UCSD-AML1 (cell line): Measurements from ENCODE around the gene SLC29A3.

Experiments used
- DNase-seq: peaks from one replicate; lab custom pipeline; 2025; ENCODE audit not compliant: unreplicated experiment; lab: John Stamatoyannopoulos, UW

Gene SLC29A3

GRCh38 chr10:71390461-71390835, 71.4 kb downstream of the SLC29A3 start:
- peak; percentile 59 for DNase-seq

DNA sequence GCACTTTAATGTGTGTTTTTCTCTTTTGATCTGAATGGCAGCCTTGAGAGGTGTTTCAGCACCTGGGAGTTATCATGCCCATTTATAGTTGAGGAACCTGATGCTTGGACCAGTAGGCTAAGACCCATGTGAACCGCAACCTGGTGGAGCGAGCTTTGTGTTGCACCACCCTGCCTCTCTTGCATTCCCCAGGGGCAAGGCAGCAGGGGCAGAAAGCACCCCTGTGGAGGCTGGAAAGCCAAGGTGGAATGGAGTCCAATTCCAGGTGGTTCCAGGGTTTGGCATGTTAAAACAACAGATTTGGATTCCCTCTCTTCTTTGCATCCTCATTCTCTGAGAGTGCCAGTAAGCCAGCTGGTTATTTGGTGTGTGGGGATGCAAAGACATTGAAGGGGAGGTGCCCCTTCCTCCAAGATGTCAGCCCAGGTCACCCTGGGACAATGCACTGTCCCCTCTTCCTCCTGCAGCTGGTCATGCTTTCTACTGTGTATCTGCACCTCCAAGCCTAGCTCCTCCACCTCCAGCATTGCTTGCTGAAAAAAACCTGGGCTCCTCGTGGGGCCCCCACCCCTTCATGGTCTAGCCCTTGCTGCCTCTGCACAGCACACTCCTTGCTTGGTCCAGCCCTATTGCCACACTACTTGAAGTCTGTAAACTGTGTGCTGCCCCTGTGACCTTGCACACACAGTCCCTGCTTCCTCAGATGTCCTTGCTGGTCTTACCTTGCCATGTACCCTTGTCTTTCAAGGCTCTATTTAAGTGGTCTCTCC, 72.0 kb downstream of the SLC29A3 start:
- no peak for DNase-seq

DNA sequence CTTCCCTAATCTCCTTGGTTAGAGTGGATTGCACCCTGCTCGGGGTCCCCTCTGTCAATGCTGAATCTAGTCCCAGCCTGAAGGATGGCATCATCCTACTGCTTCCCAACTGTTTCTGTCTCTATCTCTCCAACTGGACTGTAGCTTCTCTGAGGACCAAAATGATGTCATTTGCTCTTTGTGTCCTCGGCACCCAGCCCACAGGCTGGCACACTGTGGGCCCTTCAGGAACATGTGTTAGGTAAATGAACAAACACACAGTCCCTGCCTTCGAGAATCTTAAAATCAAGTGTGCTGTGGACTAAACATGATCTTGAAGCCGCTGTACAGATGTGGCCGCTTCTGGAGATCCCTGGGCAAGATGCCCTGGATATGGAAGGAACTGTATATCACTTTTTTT, 72.6 kb downstream of the SLC29A3 start:
- DNase-seq, result no peak

DNA sequence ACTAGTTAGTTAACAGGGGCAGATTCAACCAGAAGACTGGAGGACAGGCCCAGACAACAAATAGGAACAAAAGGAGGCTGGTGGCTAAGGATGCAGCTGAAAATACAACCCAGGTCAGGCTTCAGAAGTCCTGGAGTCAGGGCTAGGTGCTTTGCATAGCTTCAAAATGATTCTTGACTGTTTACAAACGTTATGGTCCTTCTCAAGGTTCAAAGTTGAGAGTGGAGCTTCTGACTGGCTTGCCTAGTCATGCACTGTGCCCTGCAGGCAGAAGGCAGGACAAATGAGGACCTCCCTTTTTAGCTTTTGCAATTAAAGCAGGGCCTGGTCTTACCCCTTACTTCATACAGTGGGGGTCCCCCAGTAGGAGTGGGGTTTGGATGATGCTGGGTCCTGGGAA, 73.2 kb downstream of the SLC29A3 start:
- no peak for DNase-seq

DNA sequence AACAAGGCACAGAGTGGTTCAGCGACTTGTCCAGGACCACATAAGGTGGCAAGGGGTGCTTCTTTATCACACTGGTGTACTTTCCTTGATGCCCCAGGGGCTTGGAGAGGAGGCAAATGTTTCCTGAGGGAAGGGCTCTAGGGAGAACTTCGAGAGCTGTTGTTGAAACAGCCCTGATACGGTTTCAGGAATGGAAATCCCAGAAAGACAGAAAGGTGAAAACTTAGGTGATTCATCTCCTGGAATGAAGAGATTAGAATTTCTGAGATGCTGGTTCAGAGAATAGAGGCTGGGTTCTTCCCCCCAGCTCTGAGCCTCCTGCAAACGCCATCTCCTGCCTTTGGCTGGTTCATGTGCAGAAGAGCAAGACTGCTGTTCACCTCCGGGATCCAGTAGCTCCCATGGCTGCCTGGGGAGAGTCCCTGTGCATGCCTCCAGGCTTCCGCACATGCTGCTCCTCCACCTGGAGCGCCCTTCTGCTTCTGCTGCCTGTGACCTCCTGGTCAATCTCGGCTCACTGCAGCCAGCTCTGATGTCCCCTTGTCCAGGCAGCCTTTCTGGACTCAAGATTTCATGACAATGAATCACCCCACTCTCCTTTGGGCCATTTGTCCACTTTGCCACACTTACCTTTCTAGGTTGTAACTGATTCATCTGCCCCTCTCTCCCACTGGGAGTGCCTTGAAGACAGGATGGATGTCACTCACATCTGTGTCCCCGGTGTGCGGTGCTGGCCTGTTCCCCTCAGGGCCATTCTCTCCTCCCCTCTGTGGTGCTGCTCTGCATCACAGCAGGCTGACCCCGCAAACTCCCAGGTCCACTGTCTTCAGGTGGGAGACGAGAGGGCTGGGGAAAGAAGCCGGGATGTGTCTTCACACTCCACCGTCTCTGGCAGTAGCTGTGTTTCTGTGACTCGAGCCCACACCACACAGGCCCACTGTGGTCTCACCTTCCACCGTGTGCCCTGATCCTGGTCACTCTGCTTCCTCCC, 74.0 kb downstream of the SLC29A3 start:
- no peak for DNase-seq

DNA sequence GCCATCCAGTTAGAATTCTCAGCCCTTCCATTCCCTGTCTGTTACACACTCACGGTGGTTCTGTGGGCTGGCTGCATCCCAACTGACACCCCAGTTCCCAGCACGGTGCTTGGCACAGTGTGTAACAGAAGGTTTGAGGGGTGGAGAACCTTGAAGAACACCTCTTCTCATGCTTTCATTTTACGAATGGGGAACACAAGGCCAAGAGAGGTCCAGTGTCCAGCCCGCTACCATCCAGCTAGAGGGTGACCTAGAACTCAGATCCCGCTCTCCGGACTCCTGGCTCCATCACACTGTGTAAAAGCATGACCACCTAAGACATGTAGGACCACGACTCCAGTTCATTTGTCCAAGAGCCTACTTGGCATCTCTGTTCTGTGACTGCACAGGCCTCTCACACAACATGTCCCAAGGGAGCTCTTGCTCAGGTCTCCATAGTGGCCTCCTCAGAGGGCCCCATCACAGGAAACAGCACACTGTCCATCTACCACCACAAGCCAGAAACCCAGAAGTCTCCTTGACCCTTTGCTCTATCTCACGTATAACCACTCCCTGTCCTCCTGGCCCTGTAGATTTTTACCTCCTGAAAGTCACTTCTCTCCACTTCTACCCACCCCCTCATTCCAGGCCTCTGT, 74.9 kb downstream of the SLC29A3 start:
- no peak for DNase-seq

DNA sequence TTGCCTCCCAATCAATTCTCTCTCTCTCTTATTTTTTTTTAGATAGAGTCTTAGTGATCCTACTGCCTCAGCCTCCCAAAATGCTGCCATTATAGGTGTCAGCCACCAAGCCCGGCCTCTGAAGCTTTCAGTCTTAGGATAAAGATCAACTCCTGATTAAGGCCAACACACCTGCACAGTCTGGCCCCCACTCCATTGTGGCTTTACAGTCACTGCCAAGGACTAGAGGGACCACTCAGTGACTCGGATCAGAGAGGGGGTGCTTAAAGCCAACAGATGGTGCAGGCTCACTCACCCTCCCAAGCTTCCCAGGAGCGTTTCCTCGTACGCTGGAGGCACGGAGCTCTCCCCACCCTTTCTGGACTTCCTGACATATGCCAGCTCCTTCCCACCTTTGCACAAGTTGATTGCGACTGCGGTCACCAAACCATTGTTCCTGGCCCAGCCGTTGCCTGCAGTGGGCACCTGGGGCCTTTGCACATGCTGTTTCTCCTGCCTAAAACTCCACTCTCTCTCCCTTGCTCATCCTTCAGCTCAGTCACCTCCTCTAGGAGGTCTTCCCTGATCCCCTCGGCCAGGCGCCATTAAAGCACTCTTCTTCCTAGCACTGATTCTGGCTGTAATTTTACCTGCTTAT, 76.0 kb downstream of the SLC29A3 start:
- no peak for DNase-seq

- DNase-seq, result no peak
Measured at GRCh38 chr10:71395621-71396020, 76.6 kb downstream of the SLC29A3 start.

GRCh38 chr10:71396084-71396710, 77.1 kb downstream of the SLC29A3 start:
- DNase-seq, result peak; percentile 75

DNA sequence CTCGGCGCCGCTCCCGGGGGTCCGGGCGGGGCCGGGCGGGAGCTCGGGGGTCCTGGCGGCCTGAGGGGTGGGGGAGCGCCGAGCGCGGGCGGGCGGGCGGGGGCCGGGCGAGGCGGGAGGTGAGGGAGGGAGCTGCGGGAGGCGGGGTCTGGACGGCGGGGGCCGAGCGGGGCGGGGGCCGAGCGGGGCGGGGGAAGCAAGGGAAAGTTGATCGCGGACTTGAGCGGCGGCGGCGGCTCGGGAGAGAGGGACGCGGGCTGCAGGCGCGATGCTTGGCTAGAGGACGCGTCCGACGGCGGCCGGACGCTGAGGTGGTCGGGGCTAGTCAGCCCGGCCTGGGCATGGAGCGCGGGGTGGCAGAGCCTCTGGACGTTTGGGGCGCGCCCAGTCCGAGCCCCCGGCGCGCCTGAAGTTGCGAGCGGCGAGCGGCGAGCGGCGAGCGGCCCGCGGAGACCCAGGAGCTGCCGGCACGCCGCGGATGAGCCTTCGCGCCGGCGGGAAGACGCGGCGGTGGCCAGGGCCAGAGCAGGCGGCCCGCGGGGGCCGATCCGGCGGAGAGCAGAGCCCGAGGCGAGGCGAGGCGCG, 77.7 kb downstream of the SLC29A3 start, which contains the start of gene CDH23:
CDH23 (plus strand) TSS at position 210 of the 585 bp plus-strand sequence. CDS start 42,912 bp downstream, outside the sequence.
- peak; percentile 50 for DNase-seq

GRCh38 chr10:71397296-71398212, 78.5 kb downstream of the SLC29A3 start:
- DNase-seq, result no peak

DNA sequence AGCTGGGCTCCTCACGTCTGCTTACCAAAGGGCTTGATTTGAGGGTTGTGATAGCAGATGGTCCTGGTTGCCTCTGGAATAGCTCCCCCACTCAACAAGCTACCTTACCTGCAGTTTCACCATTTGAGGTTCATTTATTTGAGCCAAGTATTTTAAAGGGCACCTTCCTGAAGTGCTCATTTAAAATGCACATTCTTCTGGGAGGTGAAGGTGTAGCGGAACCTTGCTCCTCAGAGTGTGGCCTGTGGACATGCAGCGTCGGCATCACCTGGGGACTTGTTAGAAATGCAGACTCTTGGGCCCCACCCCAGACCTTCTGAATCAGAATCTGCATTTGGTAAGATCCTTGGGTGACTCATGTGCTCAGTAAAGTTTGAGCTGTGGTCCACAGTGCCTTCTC, 79.9 kb downstream of the SLC29A3 start:
- DNase-seq, result no peak

DNA sequence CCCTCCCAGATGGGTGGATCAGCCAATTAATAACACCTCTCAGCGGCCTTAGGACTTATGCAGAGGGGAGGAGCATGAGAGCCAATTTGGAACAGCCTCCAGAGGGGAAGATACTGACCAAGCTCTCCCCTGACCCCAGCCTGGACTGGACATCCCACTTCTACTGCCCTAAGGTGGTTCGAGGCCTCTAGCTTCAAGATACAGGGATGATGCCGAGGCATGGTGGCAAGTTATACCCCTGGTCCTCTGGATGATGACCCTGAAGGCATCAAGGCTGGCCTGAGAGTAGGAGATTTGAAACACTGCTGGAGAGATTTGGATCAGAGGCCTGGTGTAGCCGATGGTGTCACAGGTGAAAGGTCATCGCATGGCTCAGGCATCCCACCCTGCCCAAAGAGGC, 80.9 kb downstream of the SLC29A3 start:
- DNase-seq, result no peak

DNA sequence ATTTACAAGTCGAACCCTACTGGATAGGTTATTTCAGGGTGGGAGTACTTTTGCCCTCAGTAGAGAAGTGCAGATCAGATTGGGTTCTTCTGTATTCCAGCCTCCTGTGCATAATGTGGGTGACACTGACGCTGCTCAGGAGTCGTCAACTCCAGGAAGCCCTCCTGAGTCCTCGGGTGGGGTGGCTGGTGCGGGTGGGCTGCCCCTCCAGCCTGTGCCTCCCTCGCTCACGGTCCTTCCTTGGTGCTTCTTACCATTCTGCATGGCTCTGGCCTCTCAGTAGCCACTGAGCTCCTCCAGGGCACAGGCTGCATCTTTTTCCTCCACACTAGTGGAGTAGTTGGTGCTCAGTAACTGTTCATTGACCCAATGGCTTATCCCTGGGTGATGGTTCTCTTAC, 82.0 kb downstream of the SLC29A3 start:
- no peak for DNase-seq

GRCh38 chr10:71402005-71402404, 82.9 kb downstream of the SLC29A3 start:
- DNase-seq, result no peak

GRCh38 chr10:71404503-71405295, 85.6 kb downstream of the SLC29A3 start:
- no peak for DNase-seq

GRCh38 chr10:71406878-71407277, 87.8 kb downstream of the SLC29A3 start:
- no peak for DNase-seq
